Occipital lobe (tissue), 2 donors: ENCODE data around the gene SHISA5. TPM values are rescaled to one million over a fixed set of nuclear protein-coding genes. Genes with fewer than 3 reads are reported as not detected.
"Not testable (repeated sequence)": the region's sequence is repeated elsewhere in the genome, so short reads cannot be mapped to it uniquely, and the experiment has no call there.

Experiments used
- DNase-seq: peaks from one replicate; lab custom pipeline; 2025; lab: John Stamatoyannopoulos, UW
- total RNA-seq: library from RNA; depleted of rRNA; stranded (reverse); fragments of >200 nt; gene quantifications from one replicate; pipeline ENCODE4 v1.2.3, GENCODE V29; 2014

The SHISA5 gene
- total RNA-seq, 1 donor from 2014 or later = 72.5 TPM

GRCh38 chr3:48478626-48479555 is 25.1 kb downstream of the SHISA5 start:
- DNase-seq = no peak

- DNase-seq = no peak
These were observed 25.9 kb downstream of the SHISA5 start for GRCh38 chr3:48477959-48478520.

- DNase-seq = no peak
These were observed 27.4 kb downstream of the SHISA5 start for GRCh38 chr3:48476426-48477053.

- no peak for DNase-seq
These were observed 28.8 kb downstream of the SHISA5 start for GRCh38 chr3:48475188-48475587.

- DNase-seq = no peak
These were observed 29.4 kb downstream of the SHISA5 start for GRCh38 chr3:48474619-48475018.

- not testable (repeated sequence) for DNase-seq
These were observed 29.9 kb downstream of the SHISA5 start for GRCh38 chr3:48474031-48474430.

- DNase-seq = no peak
These were observed 30.4 kb downstream of the SHISA5 start for GRCh38 chr3:48473617-48473952.

- peak; percentile 84 for DNase-seq
These were observed 30.9 kb downstream of the SHISA5 start for GRCh38 chr3:48472923-48473616.

- DNase-seq = no peak
These were observed 31.4 kb downstream of the SHISA5 start for GRCh38 chr3:48472673-48472922.

GRCh38 chr3:48470286-48470685 is 33.7 kb downstream of the SHISA5 start:
- DNase-seq = no peak

- no peak for DNase-seq
These were observed 34.7 kb downstream of the SHISA5 start for GRCh38 chr3:48469046-48469915.

- DNase-seq = no peak
These were observed 35.6 kb downstream of the SHISA5 start for GRCh38 chr3:48468329-48468731.

GRCh38 chr3:48467473-48468267 is 36.3 kb downstream of the SHISA5 start:
- DNase-seq = no peak

- no peak for DNase-seq
These were observed 36.9 kb downstream of the SHISA5 start for GRCh38 chr3:48467110-48467454.

- DNase-seq = no peak
These were observed 37.4 kb downstream of the SHISA5 start for GRCh38 chr3:48466386-48467109.

GRCh38 chr3:48465531-48466378 is 38.2 kb downstream of the SHISA5 start:
- DNase-seq = peak; percentile 96

GRCh38 chr3:48465237-48465530 is 38.8 kb downstream of the SHISA5 start:
- DNase-seq = no peak

- DNase-seq = no peak
These were observed 39.2 kb downstream of the SHISA5 start for GRCh38 chr3:48464713-48465221.

- no peak for DNase-seq
These were observed 40.3 kb downstream of the SHISA5 start for GRCh38 chr3:48463703-48464102.
